Measurements from ENCODE around the gene FMN1.

- no peak for TF ChIP-seq CTCF (conservative IDR thresholded peaks at IDR 0.05; ENCODE audit: low read depth, low read length)
- no peak for TF ChIP-seq EZH2phosphoT487 (IDR thresholded peaks at IDR 0.05; ENCODE audit: borderline replicate concordance, low read length)
- no peak for TF ChIP-seq EZH2 (IDR thresholded peaks at IDR 0.05; ENCODE audit: low read length, unreplicated experiment)
Observed at GRCh38 chr15:32864841-32865240, 329.7 kb downstream of the FMN1 start.

Data from PC-3 (cell line).